Gastrocnemius medialis (tissue), 4 donors: ENCODE results near the gene DUOXA2. TPM values are rescaled to one million over a fixed set of nuclear protein-coding genes. Genes with fewer than 3 reads are reported as not detected.

Experiments
- ATAC-seq, 2 donors: fragments of 150-250 bp; one replicate each; pipeline ENCODE4 v1.9.1; 2016
- DNase-seq, 2 donors: peaks; one replicate each; pipeline ENCODE4 v3.0.0-alpha.2; 2019
- H3K27ac ChIP-seq, 4 donors: fragments of 200-600 bp; sonication (generic); 1 replicate in 1 of 4; 2 replicates in 3 of 4; pipeline ENCODE4 v1.5.1; 2016 to 2018; ENCODE audit warnings: mild to moderate bottlenecking in 2 of 4, moderate library complexity in 1 of 4
- H3K27me3 ChIP-seq, 3 donors: fragments of 200-600 bp; sonication (generic) in 2 of 3; 1 replicate in 1 of 3; 2 replicates in 2 of 3; pipeline versions ENCODE4 v1.5.1 to v1.6.0; 2016 to 2019; ENCODE audit warnings: mild to moderate bottlenecking in 1 of 3, moderate library complexity in 1 of 3
- H3K36me3 ChIP-seq, 2 donors: fragments of 200-600 bp; sonication (generic) in 1 of 2; one replicate each; pipeline ENCODE4 v1.5.1; 2017 to 2018
- H3K4me1 ChIP-seq, 2 donors: fragments of 200-600 bp; sonication (generic) in 1 of 2; one replicate each; pipeline ENCODE4 v1.5.1; 2016 to 2017; ENCODE audit warnings: mild to moderate bottlenecking in 2 of 2
- H3K4me3 ChIP-seq, 4 donors: fragments of 200-600 bp; sonication (generic) in 3 of 4; 1 replicate in 1 of 4; 2 replicates in 3 of 4; pipeline ENCODE4 v1.5.1; 2016 to 2019; ENCODE audit warnings: mild to moderate bottlenecking in 2 of 4
- H3K9me3 ChIP-seq, 3 donors: fragments of 200-600 bp; sonication (generic) in 2 of 3; 1 replicate in 1 of 3; 2 replicates in 2 of 3; pipeline ENCODE4 v1.5.1; 2016 to 2019
- POLR2A ChIP-seq, 2 donors: fragments of 450-650 bp; IDR thresholded peaks; one replicate each; pipeline ENCODE4 v1.6.1; 2017; ENCODE audit warnings: antibody characterized with exemption in 2 of 2, mild to moderate bottlenecking in 2 of 2, moderate library complexity in 2 of 2
- in situ Hi-C, 4 donors: fragments of 200-750 bp; cut with MboI; loops; one replicate each; pipeline versions ENCODE4 v1.15.0 to v1.8.0; 2017; ENCODE audit warnings: low sequenced_read_pairs in 4 of 4
- intact Hi-C: fragments of 100-400 bp; cut with DNase I; formaldehyde crosslinking; loops from one replicate; pipeline ENCODE4 v1.15.1; 2023; ENCODE audit warnings: low total_unique reads
- total RNA-seq, 4 donors: library from RNA; depleted of rRNA; stranded (reverse); fragments of >200 nt; gene quantifications; one replicate each; pipeline versions ENCODE4 v1.1.0 to v1.2.3, GENCODE V29; 2016
- TF ChIP-seq, protein P1 (sequence below), 5 experiments: fragments of 450-650 bp in 3 of 5; fragments of 200-600 bp in 2 of 5; sonication (generic) in 2 of 5; IDR thresholded peaks in 4 of 5; conservative IDR thresholded peaks in 1 of 5; 1 replicate in 4 of 5; 2 replicates in 1 of 5; pipeline ENCODE4 v1.5.1; 2016 to 2019; ENCODE audit warnings: antibody characterized with exemption in 5 of 5, mild to moderate bottlenecking in 3 of 5, moderate library complexity in 3 of 5

Gene DUOXA2
- total RNA-seq, 4 donors from 2014 or later, result not detected

DNA sequence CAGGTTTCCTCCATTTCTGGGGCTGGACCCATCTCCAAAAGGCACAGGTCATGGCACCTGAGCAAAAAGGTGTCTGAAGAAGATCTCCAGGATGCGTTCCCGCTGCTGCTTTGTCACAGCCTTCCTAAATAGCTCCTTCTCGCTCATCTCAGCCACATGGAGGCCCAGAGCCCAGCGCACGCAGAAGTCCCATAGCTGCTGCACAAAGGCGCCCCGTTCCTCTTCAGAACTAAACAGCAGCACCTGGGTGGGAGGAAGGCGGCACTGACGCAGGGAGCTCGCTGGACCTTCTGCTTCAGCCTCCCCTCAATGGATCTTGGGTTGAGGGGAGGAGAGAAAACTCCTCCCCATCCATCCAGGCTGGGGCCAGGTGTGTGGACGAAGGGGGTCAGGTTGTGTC lies 8.5 kb upstream of the DUOXA2 start:
- intact Hi-C loops, result no loop called here

DNA sequence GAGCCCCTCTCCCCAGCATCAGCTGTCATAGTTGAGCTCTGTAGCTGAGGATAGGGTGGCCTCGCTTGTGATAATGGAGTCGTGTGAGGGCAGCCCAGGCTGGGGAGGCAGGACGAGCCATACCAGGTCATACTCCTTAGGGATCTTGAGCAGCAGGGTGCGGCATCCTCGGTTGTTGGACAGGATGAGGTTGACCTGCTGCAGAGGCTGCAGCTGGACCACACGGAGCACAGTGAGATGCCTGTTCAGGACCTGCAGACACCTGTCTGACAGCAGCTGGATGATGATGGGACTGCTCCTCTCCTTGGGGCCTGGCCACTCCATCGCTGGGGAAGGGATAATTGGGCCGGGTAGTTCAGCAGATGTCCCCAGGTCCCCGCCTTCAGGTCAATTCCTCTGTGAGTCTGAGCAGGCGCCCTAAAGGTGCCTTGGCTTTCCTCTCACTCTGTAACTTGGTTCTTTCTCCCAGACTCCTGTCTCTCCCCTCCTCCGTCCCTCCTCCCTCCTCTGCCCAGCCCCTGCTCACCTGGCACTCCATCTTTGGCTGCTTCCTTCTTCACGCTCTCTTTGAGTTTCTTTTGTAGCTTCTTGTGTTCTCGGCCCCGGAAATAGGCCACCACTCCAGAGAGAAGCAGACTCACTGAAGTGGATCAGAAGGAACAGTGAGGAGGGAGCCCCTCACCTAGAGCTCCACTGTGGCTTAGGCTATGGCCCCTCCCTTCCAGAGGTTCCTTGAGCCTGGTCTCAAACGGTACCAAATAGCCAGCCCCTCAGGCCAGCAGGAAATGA lies 7.9 kb upstream of the DUOXA2 start:
- H3K4me1 ChIP-seq, result no peaks in the 10 kb centered on the region
- intact Hi-C loops, result no loop called here
- H3K27ac ChIP-seq, result no peak overlapping the region
- TF ChIP-seq, protein P1, sequence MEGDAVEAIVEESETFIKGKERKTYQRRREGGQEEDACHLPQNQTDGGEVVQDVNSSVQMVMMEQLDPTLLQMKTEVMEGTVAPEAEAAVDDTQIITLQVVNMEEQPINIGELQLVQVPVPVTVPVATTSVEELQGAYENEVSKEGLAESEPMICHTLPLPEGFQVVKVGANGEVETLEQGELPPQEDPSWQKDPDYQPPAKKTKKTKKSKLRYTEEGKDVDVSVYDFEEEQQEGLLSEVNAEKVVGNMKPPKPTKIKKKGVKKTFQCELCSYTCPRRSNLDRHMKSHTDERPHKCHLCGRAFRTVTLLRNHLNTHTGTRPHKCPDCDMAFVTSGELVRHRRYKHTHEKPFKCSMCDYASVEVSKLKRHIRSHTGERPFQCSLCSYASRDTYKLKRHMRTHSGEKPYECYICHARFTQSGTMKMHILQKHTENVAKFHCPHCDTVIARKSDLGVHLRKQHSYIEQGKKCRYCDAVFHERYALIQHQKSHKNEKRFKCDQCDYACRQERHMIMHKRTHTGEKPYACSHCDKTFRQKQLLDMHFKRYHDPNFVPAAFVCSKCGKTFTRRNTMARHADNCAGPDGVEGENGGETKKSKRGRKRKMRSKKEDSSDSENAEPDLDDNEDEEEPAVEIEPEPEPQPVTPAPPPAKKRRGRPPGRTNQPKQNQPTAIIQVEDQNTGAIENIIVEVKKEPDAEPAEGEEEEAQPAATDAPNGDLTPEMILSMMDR (IDR thresholded peaks at IDR 0.05 in 4 of 5, conservative IDR thresholded peaks at IDR 0.05 in 1 of 5), result no peak
- TF ChIP-seq POLR2A (IDR thresholded peaks at IDR 0.05), result no peak
- DNase-seq, result no peak
- H3K4me3 ChIP-seq, result no peak overlapping the region
- H3K27me3 ChIP-seq, result peaks cover 18 to 24% (median 22%) of the 10 kb centered on the region in 3 donors
- ATAC-seq, result no peak
- no peaks in the 10 kb centered on the region for H3K9me3 ChIP-seq
- H3K36me3 ChIP-seq, result no peaks in the 10 kb centered on the region
- in situ Hi-C loops, result no loop called here

More for the DNA sequence above, 8.5 kb upstream of the DUOXA2 start:
- ATAC-seq, result no peak
- TF ChIP-seq, protein P1 (IDR thresholded peaks at IDR 0.05 in 4 of 5, conservative IDR thresholded peaks at IDR 0.05 in 1 of 5), result no peak
- TF ChIP-seq POLR2A (IDR thresholded peaks at IDR 0.05), result no peak
- in situ Hi-C loops, result no loop called here
- no peaks in the 10 kb centered on the region for H3K36me3 ChIP-seq
- DNase-seq, result no peak
- H3K27ac ChIP-seq, result no peak overlapping the region
- no peaks in the 10 kb centered on the region for H3K4me1 ChIP-seq
- no peak overlapping the region for H3K4me3 ChIP-seq
- peaks cover 18 to 23% (median 21%) of the 10 kb centered on the region in 3 donors for H3K27me3 ChIP-seq
- no peaks in the 10 kb centered on the region for H3K9me3 ChIP-seq

DNA sequence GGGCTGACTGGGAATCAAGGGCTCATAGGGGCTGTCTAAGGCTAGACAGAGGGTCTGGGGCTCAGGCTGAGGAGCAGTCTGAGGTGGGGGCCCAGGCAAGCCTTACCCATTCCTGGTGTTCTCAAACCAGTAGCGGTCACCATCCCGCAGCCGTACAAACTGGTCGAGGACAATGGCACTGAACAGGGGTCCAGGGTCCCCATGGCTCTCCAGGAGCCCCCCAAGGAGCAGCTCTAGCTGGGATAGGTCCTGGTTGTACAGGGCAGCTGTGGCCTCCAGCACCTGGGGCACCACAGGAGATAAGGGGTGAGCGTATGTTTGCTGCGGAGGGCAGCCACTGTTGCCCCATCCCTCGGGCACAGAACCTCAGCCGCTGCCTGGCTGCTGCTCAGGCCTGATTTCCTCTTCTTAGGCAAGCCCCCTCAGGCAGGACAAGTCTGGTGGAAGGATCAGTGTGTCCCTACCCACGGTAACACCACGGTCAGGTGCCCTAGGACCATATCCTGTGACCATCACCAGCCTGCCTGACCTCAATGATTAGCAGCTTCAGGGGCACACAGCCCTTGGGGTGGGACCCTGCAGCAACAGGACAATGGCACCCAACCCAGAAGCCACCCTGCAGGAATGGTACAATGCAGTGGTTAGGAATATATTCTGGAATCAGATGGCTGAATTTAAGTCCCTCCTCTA lies 6.0 kb upstream of the DUOXA2 start:
- Histone ChIP-seq H3K9me3 (no peaks in the 10 kb centered on the region), H3K4me1 (peaks cover 0 to 5% of the 10 kb centered on the region in 2 donors), H3K36me3 (no peaks in the 10 kb centered on the region), H3K4me3 (no peak overlapping the region), H3K27ac (no peak overlapping the region), H3K27me3 (peaks cover 33 to 42% (median 41%) of the 10 kb centered on the region in 3 donors)
- intact Hi-C loops, result no loop called here
- no peak for TF ChIP-seq POLR2A (IDR thresholded peaks at IDR 0.05)
- TF ChIP-seq, protein P1 (IDR thresholded peaks at IDR 0.05 in 4 of 5, conservative IDR thresholded peaks at IDR 0.05 in 1 of 5), result no peak
- ATAC-seq, result no peak
- in situ Hi-C loops, result no loop called here
- DNase-seq, result no peak

DNA sequence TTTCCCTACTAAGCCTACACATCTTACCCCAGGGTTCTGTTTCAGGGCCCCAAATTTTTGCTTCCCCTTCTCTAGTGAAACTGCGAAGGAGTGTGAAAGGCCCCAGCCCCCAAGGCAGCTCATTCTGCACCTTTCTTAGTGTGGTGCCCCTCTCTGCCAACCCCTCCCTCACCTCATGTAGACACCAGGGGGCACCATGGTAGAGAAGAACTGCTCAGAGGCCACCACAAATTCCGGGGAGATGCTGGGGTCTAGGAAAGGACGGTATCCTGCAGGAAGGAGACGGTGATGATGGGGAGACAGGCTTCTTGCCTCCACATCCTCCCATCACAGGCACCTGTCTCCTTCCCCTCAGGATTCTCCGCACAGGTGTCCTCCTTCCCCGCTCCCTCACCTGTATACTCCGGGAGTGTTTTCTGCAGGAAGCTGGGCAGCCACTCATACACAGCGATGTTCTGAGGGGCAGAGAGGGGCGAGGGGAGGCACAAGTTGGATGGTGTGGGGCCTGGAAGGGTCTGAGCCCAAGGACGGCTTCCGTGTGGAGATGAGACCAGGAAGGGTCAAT lies 3.8 kb upstream of the DUOXA2 start:
- no peaks in the 10 kb centered on the region for H3K36me3 ChIP-seq
- in situ Hi-C loops (no loop called here), intact Hi-C loops (no loop called here)
- no peak overlapping the region for H3K4me3 ChIP-seq
- peaks cover 56 to 65% (median 64%) of the 10 kb centered on the region in 3 donors for H3K27me3 ChIP-seq
- ATAC-seq (no peak), DNase-seq (no peak)
- no peaks in the 10 kb centered on the region for H3K9me3 ChIP-seq
- peaks cover 3 to 6% of the 10 kb centered on the region in 2 donors for H3K4me1 ChIP-seq
- no peak overlapping the region for H3K27ac ChIP-seq
- TF ChIP-seq, protein P1 (IDR thresholded peaks at IDR 0.05 in 4 of 5, conservative IDR thresholded peaks at IDR 0.05 in 1 of 5), result no peak
- no peak for TF ChIP-seq POLR2A (IDR thresholded peaks at IDR 0.05)
